ENCODE data around the gene SH3GL1.
A peak's percentile ranks its signal among the peaks of the same experiment; 100 is the strongest.

SH3GL1 gene

DNA sequence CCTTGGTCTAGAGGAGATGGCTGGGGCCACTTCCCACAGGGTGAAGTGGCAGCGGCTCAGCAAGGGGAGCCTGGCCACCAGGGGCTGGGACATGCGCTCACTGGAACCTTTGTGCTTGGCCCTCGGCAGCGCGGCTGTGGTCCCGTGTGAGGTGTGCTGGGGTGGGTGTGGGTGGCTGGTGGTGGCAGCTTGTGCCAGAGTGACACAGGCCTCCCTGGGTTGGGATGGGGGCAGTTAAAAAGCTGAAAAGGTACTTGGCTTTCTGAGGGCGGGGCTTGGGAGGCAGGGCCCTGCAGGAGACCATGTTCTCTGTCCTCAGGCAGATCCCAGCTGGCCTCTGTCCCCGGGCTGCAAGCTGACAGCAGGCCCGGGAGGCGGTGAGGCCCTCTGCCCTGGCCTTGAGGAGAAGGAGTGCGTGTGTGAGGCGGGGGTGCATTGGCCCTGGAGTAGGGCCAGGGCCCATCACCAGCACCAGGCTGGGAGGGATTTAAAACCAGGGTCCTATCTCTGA lies 39.7 kb downstream of the SH3GL1 start:
- H3K27ac ChIP-seq (ENCODE audit: low read length, poor library complexity, severe bottlenecking), result peak overlapping the region; percentile 25
- H3K79me1 ChIP-seq (replicated peaks; ENCODE audit: low read length, poor library complexity, severe bottlenecking), result peaks cover 15% of the 10 kb centered on the region
- no peaks in the 10 kb centered on the region for H3K9me3 ChIP-seq (ENCODE audit: control insufficient read depth, low read length)
- H2BK120ac ChIP-seq (ENCODE audit: low read depth, low read length), result no peak overlapping the region
- no peak overlapping the region for H3K4ac ChIP-seq (ENCODE audit: low read depth in 1 of 2, low read length in 2 of 2)
- WGBS, result 78% methylated on average over 12 of the region's 12 CpGs
- H4K8ac ChIP-seq (ENCODE audit: low read length), result no peak overlapping the region
- peaks cover 50% of the 10 kb centered on the region for H3K4me1 ChIP-seq (ENCODE audit: control insufficient read depth, insufficient read depth, low read depth, low read length)
- H3K27me3 ChIP-seq (ENCODE audit: control insufficient read depth in 1 of 2, insufficient read depth in 1 of 2, low read length in 2 of 2), result no peaks in the 10 kb centered on the region
- H3K4me2 ChIP-seq (ENCODE audit: low read length, poor library complexity, severe bottlenecking), result no peak overlapping the region
- no peak overlapping the region for H2BK5ac ChIP-seq (ENCODE audit: low read depth, low read length, poor library complexity, severe bottlenecking)
- H3K36me3 ChIP-seq (ENCODE audit: control insufficient read depth in 1 of 2, insufficient read depth in 2 of 2, low read depth in 1 of 2, low read length in 2 of 2), result peaks cover 76 to 92% of the 10 kb centered on the region in 2 experiments
- no peak overlapping the region for H2BK15ac ChIP-seq (ENCODE audit: low read depth, poor library complexity, severe bottlenecking)
- no peak overlapping the region for H3K18ac ChIP-seq (ENCODE audit: low read depth in 1 of 2, low read length in 2 of 2)
- no peak for DNase-seq
- peak overlapping the region in 1 of 2 experiments; percentile 31 for H3K14ac ChIP-seq (ENCODE audit: low read length in 2 of 2)
- no peak overlapping the region for H2AFZ ChIP-seq (ENCODE audit: low read depth, low read length)
- H4K91ac ChIP-seq (ENCODE audit: low read length), result no peak overlapping the region
- H3K4me3 ChIP-seq (ENCODE audit: insufficient read depth in 1 of 2, low read depth in 1 of 2, low read length in 2 of 2), result no peak overlapping the region
- no peak overlapping the region for H3K23ac ChIP-seq (ENCODE audit: low read length in 2 of 2)
- no peak overlapping the region for H2BK12ac ChIP-seq (ENCODE audit: low read length in 2 of 2)
- no peak overlapping the region for H2AK5ac ChIP-seq (ENCODE audit: low read length, severe bottlenecking)
- no peak overlapping the region for H3K9ac ChIP-seq (ENCODE audit: low read length)

DNA sequence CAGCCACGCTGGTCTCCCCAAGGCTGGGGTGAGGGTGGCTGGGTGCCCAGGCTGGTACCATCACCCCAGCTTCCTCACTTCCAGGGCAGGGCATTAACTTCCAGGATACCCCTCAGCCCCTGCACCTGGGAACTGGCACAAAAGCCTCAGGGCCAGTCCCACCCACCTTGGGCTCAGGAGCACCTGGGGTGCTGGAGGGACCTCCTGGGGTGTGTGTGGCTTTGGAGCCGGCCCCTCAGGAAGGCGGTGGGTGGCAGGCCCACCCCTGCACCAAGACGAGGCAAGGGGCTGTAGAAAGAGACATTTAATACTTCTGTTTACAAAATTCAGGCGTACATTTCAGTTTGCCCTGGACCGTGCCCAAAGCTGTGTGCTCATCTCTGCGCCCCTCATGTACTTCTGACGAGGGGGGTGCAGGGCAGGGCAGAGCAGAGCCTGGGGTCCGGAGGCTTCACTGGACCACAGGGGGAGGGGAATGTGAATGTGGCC lies 40.2 kb downstream of the SH3GL1 start:
- no peak overlapping the region for H3K4me2 ChIP-seq (ENCODE audit: low read length, poor library complexity, severe bottlenecking)
- no peak overlapping the region for H2BK120ac ChIP-seq (ENCODE audit: low read depth, low read length)
- H4K91ac ChIP-seq (ENCODE audit: low read length), result no peak overlapping the region
- no peak overlapping the region for H4K8ac ChIP-seq (ENCODE audit: low read length)
- no peak overlapping the region for H3K4me3 ChIP-seq (ENCODE audit: insufficient read depth in 1 of 2, low read depth in 1 of 2, low read length in 2 of 2)
- no peak for DNase-seq
- no peaks in the 10 kb centered on the region for H3K27me3 ChIP-seq (ENCODE audit: control insufficient read depth in 1 of 2, insufficient read depth in 1 of 2, low read length in 2 of 2)
- H2BK12ac ChIP-seq (ENCODE audit: low read length in 2 of 2), result no peak overlapping the region
- H2BK5ac ChIP-seq (ENCODE audit: low read depth, low read length, poor library complexity, severe bottlenecking), result no peak overlapping the region
- H3K9me3 ChIP-seq (ENCODE audit: control insufficient read depth, low read length), result no peaks in the 10 kb centered on the region
- H2AK5ac ChIP-seq (ENCODE audit: low read length, severe bottlenecking), result no peak overlapping the region
- no peak overlapping the region for H3K23ac ChIP-seq (ENCODE audit: low read length in 2 of 2)
- H3K4me1 ChIP-seq (ENCODE audit: control insufficient read depth, insufficient read depth, low read depth, low read length), result peaks cover 44% of the 10 kb centered on the region
- 88% methylated on average over 9 of the region's 9 CpGs for WGBS
- H2AFZ ChIP-seq (ENCODE audit: low read depth, low read length), result no peak overlapping the region
- H3K27ac ChIP-seq (ENCODE audit: low read length, poor library complexity, severe bottlenecking), result no peak overlapping the region
- H3K79me1 ChIP-seq (replicated peaks; ENCODE audit: low read length, poor library complexity, severe bottlenecking), result peaks cover 9% of the 10 kb centered on the region
- H3K4ac ChIP-seq (ENCODE audit: low read depth in 1 of 2, low read length in 2 of 2), result no peak overlapping the region
- H3K14ac ChIP-seq (ENCODE audit: low read length in 2 of 2), result no peak overlapping the region
- H2BK15ac ChIP-seq (ENCODE audit: low read depth, poor library complexity, severe bottlenecking), result no peak overlapping the region
- peaks cover 70 to 87% of the 10 kb centered on the region in 2 experiments for H3K36me3 ChIP-seq (ENCODE audit: control insufficient read depth in 1 of 2, insufficient read depth in 2 of 2, low read depth in 1 of 2, low read length in 2 of 2)
- no peak overlapping the region for H3K18ac ChIP-seq (ENCODE audit: low read depth in 1 of 2, low read length in 2 of 2)
- no peak overlapping the region for H3K9ac ChIP-seq (ENCODE audit: low read length)

- Histone ChIP-seq H3K4ac (ENCODE audit: low read depth in 1 of 2, low read length in 2 of 2) (no peak overlapping the region), H2BK15ac (ENCODE audit: low read depth, poor library complexity, severe bottlenecking) (no peak overlapping the region), H3K79me1 (replicated peaks; ENCODE audit: low read length, poor library complexity, severe bottlenecking) (peaks cover 7% of the 10 kb centered on the region), H3K36me3 (ENCODE audit: control insufficient read depth in 1 of 2, insufficient read depth in 2 of 2, low read depth in 1 of 2, low read length in 2 of 2) (peaks cover 67 to 88% of the 10 kb centered on the region in 2 experiments), H2AFZ (ENCODE audit: low read depth, low read length) (no peak overlapping the region), H3K18ac (ENCODE audit: low read depth in 1 of 2, low read length in 2 of 2) (no peak overlapping the region), H2AK5ac (ENCODE audit: low read length, severe bottlenecking) (no peak overlapping the region), H2BK120ac (ENCODE audit: low read depth, low read length) (no peak overlapping the region), H3K27ac (ENCODE audit: low read length, poor library complexity, severe bottlenecking) (no peak overlapping the region), H4K8ac (ENCODE audit: low read length) (no peak overlapping the region), H2BK5ac (ENCODE audit: low read depth, low read length, poor library complexity, severe bottlenecking) (no peak overlapping the region), H3K9me3 (ENCODE audit: control insufficient read depth, low read length) (no peaks in the 10 kb centered on the region), H3K4me3 (ENCODE audit: insufficient read depth in 1 of 2, low read depth in 1 of 2, low read length in 2 of 2) (no peak overlapping the region), H2BK12ac (ENCODE audit: low read length in 2 of 2) (no peak overlapping the region), H3K4me2 (ENCODE audit: low read length, poor library complexity, severe bottlenecking) (no peak overlapping the region), H3K9ac (ENCODE audit: low read length) (no peak overlapping the region), H3K27me3 (ENCODE audit: control insufficient read depth in 1 of 2, insufficient read depth in 1 of 2, low read length in 2 of 2) (no peaks in the 10 kb centered on the region), H3K23ac (ENCODE audit: low read length in 2 of 2) (no peak overlapping the region), H3K14ac (ENCODE audit: low read length in 2 of 2) (no peak overlapping the region), H4K91ac (ENCODE audit: low read length) (no peak overlapping the region), H3K4me1 (ENCODE audit: control insufficient read depth, insufficient read depth, low read depth, low read length) (peaks cover 43% of the 10 kb centered on the region)
- WGBS, result 95% methylated on average over 13 of the region's 13 CpGs
- no peak for DNase-seq
These were observed 40.7 kb downstream of the SH3GL1 start for GRCh38 chr19:4359627-4360000.

GRCh38 chr19:4358709-4359626 lies 41.4 kb downstream of the SH3GL1 start:
- Histone ChIP-seq H3K9me3 (ENCODE audit: control insufficient read depth, low read length) (no peaks in the 10 kb centered on the region), H2AFZ (ENCODE audit: low read depth, low read length) (no peak overlapping the region), H2BK5ac (ENCODE audit: low read depth, low read length, poor library complexity, severe bottlenecking) (no peak overlapping the region), H3K4me1 (ENCODE audit: control insufficient read depth, insufficient read depth, low read depth, low read length) (peaks cover 42% of the 10 kb centered on the region), H3K27ac (ENCODE audit: low read length, poor library complexity, severe bottlenecking) (no peak overlapping the region), H3K14ac (ENCODE audit: low read length in 2 of 2) (no peak overlapping the region), H2BK12ac (ENCODE audit: low read length in 2 of 2) (no peak overlapping the region), H4K91ac (ENCODE audit: low read length) (no peak overlapping the region), H3K27me3 (ENCODE audit: control insufficient read depth in 1 of 2, insufficient read depth in 1 of 2, low read length in 2 of 2) (no peaks in the 10 kb centered on the region), H3K36me3 (ENCODE audit: control insufficient read depth in 1 of 2, insufficient read depth in 2 of 2, low read depth in 1 of 2, low read length in 2 of 2) (peaks cover 65 to 90% of the 10 kb centered on the region in 2 experiments), H4K8ac (ENCODE audit: low read length) (no peak overlapping the region), H3K23ac (ENCODE audit: low read length in 2 of 2) (no peak overlapping the region), H3K4me3 (ENCODE audit: insufficient read depth in 1 of 2, low read depth in 1 of 2, low read length in 2 of 2) (no peak overlapping the region), H2AK5ac (ENCODE audit: low read length, severe bottlenecking) (no peak overlapping the region), H2BK120ac (ENCODE audit: low read depth, low read length) (no peak overlapping the region), H3K79me1 (replicated peaks; ENCODE audit: low read length, poor library complexity, severe bottlenecking) (peaks cover 7% of the 10 kb centered on the region), H3K18ac (ENCODE audit: low read depth in 1 of 2, low read length in 2 of 2) (no peak overlapping the region), H3K9ac (ENCODE audit: low read length) (no peak overlapping the region), H3K4ac (ENCODE audit: low read depth in 1 of 2, low read length in 2 of 2) (no peak overlapping the region), H2BK15ac (ENCODE audit: low read depth, poor library complexity, severe bottlenecking) (no peak overlapping the region), H3K4me2 (ENCODE audit: low read length, poor library complexity, severe bottlenecking) (no peak overlapping the region)
- DNase-seq, result no peak
- 92% methylated on average over 25 of the region's 25 CpGs for WGBS

All from mesenchymal stem cell (in vitro differentiated cells and primary cell).